Measurements from ENCODE around the gene SIL1.

The SIL1 gene

GRCh38 chr5:139146809-139147482, 51.2 kb downstream of the SIL1 start:
- TF ChIP-seq CTCF (IDR thresholded peaks at IDR 0.05), result no peak
- Histone ChIP-seq H3K27me3 (no peaks in the 10 kb centered on the region), H3K4me3 (ENCODE audit: low read depth in 1 of 2, low read length in 1 of 2) (no peak overlapping the region), H3K36me3 (no peaks in the 10 kb centered on the region), H3K9me3 (no peaks in the 10 kb centered on the region), H3K4me1 (ENCODE audit: control insufficient read depth in 1 of 2, insufficient read depth in 1 of 2, low read depth in 1 of 2, low read length in 1 of 2) (peaks cover 22 to 27% of the 10 kb centered on the region in 2 experiments), H3K27ac (no peak overlapping the region)

- Histone ChIP-seq H3K4me1 (ENCODE audit: control insufficient read depth in 1 of 2, insufficient read depth in 1 of 2, low read depth in 1 of 2, low read length in 1 of 2) (no peaks in the 10 kb centered on the region), H3K4me3 (ENCODE audit: low read depth in 1 of 2, low read length in 1 of 2) (no peak overlapping the region), H3K27me3 (no peaks in the 10 kb centered on the region), H3K27ac (no peak overlapping the region), H3K9me3 (no peaks in the 10 kb centered on the region), H3K36me3 (no peaks in the 10 kb centered on the region)
- TF ChIP-seq CTCF (IDR thresholded peaks at IDR 0.05), result no peak
Observed at GRCh38 chr5:139141446-139142204, 56.5 kb downstream of the SIL1 start.

DNA sequence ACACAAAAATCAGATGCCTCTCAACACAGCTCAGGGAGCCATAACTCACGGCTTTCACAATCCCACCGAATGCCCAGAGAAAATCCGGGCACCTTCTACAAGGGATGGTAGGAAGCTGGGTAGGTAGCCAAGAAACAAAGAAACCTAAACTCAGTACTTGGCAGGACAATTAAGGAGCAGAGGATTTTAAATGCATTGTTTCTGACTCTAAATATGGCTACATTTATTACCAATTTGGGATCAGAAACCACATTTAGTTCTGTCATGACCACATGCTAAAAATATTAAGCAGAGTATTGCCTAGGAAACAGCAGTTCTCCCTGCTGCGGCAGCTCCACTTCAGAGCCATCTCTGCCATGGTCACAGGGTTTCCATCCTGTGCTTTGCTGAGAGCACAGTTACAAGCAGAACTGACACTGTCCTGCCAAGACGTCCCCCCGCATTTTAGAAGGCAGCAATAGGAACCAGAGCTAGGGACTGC, 57.5 kb downstream of the SIL1 start:
- no peak for TF ChIP-seq CTCF (IDR thresholded peaks at IDR 0.05)
- no peak overlapping the region for H3K27ac ChIP-seq
- H3K9me3 ChIP-seq, result no peaks in the 10 kb centered on the region
- no peaks in the 10 kb centered on the region for H3K27me3 ChIP-seq
- no peak overlapping the region for H3K4me3 ChIP-seq (ENCODE audit: low read depth in 1 of 2, low read length in 1 of 2)
- H3K36me3 ChIP-seq, result no peaks in the 10 kb centered on the region
- H3K4me1 ChIP-seq (ENCODE audit: control insufficient read depth in 1 of 2, insufficient read depth in 1 of 2, low read depth in 1 of 2, low read length in 1 of 2), result no peaks in the 10 kb centered on the region

GRCh38 chr5:139138809-139139208, 59.4 kb downstream of the SIL1 start:
- Histone ChIP-seq H3K36me3 (no peaks in the 10 kb centered on the region), H3K27ac (no peak overlapping the region), H3K4me3 (ENCODE audit: low read depth in 1 of 2, low read length in 1 of 2) (no peak overlapping the region), H3K27me3 (no peaks in the 10 kb centered on the region), H3K9me3 (no peaks in the 10 kb centered on the region), H3K4me1 (ENCODE audit: control insufficient read depth in 1 of 2, insufficient read depth in 1 of 2, low read depth in 1 of 2, low read length in 1 of 2) (no peaks in the 10 kb centered on the region)
- TF ChIP-seq CTCF (IDR thresholded peaks at IDR 0.05), result no peak

GRCh38 chr5:139138109-139138508, 60.1 kb downstream of the SIL1 start:
- H3K27ac ChIP-seq, result no peak overlapping the region
- H3K27me3 ChIP-seq, result no peaks in the 10 kb centered on the region
- H3K9me3 ChIP-seq, result no peaks in the 10 kb centered on the region
- H3K4me3 ChIP-seq (ENCODE audit: low read depth in 1 of 2, low read length in 1 of 2), result no peak overlapping the region
- no peak for TF ChIP-seq CTCF (IDR thresholded peaks at IDR 0.05)
- no peaks in the 10 kb centered on the region for H3K36me3 ChIP-seq
- no peaks in the 10 kb centered on the region for H3K4me1 ChIP-seq (ENCODE audit: control insufficient read depth in 1 of 2, insufficient read depth in 1 of 2, low read depth in 1 of 2, low read length in 1 of 2)

Measured in neutrophil (primary cell).